Measurements from ENCODE around the gene TYRP1.
"Not testable (repeated sequence)": the region's sequence is repeated elsewhere in the genome, so short reads cannot be mapped to it uniquely, and the experiment has no call there.

TYRP1 gene

DNA sequence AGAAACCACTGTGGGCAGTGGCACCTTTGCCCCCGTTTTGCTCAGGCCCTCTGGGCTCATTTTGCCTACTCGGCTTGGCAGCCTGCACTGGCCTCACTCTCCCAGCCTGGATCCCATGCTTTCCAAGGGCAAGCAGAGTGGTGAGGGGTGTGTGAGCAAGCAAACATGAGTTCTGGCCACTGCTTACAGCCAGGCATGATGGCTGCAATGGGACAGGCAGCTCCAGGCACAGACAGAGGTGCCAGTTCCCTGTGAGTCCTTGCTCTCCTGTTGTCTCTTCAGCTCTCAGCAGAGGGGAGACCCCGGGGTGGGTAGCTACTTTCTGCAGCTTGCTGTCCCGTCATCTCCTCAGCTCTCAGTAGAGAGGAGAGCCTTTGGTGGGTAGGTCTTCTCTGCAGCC, 35.2 kb upstream of the TYRP1 start:
- no peak overlapping the region for H3K4me3 ChIP-seq
- DNase-seq (ENCODE audit: low spot score): no peak
- TF ChIP-seq, protein P1, sequence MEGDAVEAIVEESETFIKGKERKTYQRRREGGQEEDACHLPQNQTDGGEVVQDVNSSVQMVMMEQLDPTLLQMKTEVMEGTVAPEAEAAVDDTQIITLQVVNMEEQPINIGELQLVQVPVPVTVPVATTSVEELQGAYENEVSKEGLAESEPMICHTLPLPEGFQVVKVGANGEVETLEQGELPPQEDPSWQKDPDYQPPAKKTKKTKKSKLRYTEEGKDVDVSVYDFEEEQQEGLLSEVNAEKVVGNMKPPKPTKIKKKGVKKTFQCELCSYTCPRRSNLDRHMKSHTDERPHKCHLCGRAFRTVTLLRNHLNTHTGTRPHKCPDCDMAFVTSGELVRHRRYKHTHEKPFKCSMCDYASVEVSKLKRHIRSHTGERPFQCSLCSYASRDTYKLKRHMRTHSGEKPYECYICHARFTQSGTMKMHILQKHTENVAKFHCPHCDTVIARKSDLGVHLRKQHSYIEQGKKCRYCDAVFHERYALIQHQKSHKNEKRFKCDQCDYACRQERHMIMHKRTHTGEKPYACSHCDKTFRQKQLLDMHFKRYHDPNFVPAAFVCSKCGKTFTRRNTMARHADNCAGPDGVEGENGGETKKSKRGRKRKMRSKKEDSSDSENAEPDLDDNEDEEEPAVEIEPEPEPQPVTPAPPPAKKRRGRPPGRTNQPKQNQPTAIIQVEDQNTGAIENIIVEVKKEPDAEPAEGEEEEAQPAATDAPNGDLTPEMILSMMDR (IDR thresholded peaks at IDR 0.05): no peak

DNA sequence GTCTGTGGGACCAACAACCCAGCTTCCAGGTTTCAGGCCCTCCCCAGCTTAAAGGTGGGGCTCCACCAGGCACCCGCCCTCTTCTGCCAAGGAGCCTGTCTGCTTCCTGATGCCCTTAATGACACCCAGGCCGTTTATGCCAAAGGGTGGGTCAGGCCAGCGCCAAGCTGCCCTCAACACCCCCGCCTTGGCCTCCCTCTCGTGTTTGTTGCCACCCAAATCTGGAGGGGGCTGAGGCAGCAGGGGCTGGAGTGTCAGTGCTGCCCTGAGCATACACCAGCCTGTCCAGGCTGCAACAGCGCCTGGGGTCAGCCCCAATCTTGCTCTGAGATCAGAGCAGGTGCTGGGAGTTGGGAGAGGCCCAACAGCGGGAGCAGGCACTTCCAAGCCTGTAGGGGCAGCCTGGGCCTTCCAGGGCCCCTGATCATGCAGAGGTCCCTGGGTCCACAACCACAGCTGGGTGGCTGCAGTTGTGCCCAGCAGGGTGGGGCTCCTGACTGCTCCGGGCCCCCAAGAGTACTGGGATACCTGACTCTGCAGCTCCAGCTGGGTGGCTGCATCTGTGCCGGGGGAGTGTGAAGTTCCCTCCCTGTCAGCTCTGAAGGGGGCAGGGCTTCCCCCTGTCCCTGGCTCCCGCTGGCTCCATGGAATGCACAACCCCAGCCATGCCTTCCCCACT, 34.5 kb upstream of the TYRP1 start:
- DNase-seq (ENCODE audit: low spot score): no peak
- TF ChIP-seq, protein P1 (IDR thresholded peaks at IDR 0.05): no peak
- Histone ChIP-seq H3K4me3 (no peak overlapping the region), H3K27ac (no peak overlapping the region)

More for the DNA sequence above, 35.2 kb upstream of the TYRP1 start:
- no peak overlapping the region for H3K27ac ChIP-seq

DNA sequence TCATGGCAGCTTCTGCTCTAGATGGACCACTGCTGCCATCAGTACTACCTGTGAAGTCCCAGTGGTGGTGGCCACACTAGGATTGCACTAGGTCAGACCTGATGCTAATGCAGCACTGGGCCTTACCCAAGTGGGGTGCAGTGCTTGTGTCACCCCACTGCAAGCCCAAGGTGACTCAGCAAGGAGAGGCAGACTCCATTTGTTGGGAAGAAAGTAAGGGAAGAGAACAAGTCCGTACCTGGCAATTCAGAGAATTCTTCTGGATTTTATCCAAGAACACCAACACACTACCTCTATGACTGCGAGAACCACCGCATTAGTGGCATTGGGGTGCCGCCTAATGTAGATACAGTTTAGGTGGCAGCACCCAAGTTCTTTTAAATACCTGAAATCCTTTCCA, 34.0 kb upstream of the TYRP1 start:
- Histone ChIP-seq H3K27ac (no peak overlapping the region), H3K4me3 (no peak overlapping the region)
- no peak for DNase-seq (ENCODE audit: low spot score)
- TF ChIP-seq, protein P1 (IDR thresholded peaks at IDR 0.05): no peak

DNA sequence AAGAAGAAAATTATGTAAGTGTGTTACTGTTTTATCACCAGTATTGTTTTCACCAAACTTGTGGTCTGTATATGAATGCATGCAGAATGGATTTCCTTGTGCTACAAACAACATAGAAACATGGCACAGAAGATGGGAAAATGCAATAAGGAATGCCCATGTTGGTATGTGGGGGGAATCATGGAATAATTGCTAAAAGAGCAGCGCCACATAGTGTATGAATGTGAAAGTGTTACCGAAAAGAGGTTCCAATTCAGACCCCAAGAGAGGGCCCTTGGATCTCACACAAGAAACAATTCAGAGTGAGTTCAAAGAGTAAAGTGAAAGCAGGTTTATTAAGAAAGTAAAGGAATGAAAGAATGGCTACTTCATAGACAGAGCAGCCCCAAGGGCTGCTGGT, 26.4 kb upstream of the TYRP1 start:
- TF ChIP-seq, protein P1 (IDR thresholded peaks at IDR 0.05): no peak
- H3K4me3 ChIP-seq: no peak overlapping the region
- DNase-seq (ENCODE audit: low spot score): no peak

DNA sequence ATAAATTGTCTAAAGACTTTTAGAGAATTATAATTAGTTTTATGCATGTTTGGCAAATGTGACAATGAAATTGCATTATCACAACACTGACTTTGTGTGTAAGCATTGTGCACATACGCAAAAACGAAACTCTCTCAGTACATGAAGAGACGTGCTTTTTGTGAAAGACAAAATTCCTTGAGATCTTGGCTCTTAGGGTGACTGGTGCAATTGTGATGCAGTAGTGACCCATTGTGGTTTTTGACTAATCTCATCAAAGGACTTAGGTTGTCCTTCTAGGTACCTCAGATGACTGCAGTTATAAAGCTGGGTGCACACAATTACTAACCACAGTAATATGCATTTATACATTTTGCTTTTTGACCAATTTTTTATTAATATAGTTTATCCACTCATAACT, 25.3 kb upstream of the TYRP1 start:
- TF ChIP-seq, protein P1 (IDR thresholded peaks at IDR 0.05): no peak
- H3K27ac ChIP-seq: no peak overlapping the region
- DNase-seq (ENCODE audit: low spot score): no peak
- no peak overlapping the region for H3K4me3 ChIP-seq

More for the DNA sequence above, 26.4 kb upstream of the TYRP1 start:
- H3K27ac ChIP-seq: no peak overlapping the region

DNA sequence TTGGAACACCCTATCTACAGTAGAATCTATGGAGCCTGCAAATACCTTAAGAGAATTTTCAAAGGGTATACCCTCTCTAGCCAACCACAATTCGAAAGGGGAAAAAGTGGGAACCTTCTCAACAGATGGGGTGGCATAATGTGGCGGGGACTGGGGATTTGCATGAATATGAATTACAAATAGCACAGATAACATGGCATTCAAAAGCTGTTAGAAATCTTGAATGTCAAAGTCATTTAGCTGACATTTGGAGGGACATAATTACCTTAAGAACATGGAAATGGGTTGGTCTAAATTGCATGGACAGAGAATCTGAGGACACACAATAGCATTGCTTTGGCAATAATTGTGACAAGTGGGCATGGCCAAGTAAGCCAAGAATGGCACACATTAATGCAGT, 23.2 kb upstream of the TYRP1 start:
- Histone ChIP-seq H3K4me3 (no peak overlapping the region), H3K27ac (no peak overlapping the region)
- TF ChIP-seq, protein P1 (IDR thresholded peaks at IDR 0.05): no peak
- no peak for DNase-seq (ENCODE audit: low spot score)

DNA sequence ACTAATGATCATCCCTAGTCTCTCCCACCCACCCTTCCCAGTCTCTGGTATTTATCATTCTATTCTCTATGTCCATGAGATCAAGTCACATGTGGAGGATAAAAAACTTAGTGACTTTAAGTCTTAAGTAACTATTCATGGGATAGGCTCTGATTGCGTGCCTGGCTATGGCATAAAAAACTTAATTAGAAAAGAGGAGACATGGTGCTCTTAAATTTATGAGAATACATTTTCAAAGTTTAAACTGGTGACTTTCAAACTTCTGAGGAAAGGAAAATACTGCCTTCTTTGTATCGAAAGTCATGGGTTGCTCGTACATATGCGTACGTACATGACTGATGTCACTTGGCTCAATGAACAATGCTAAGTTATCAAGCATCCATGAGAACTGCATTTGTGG, 18.2 kb upstream of the TYRP1 start:
- H3K4me3 ChIP-seq: no peak overlapping the region
- H3K27ac ChIP-seq: no peak overlapping the region
- DNase-seq (ENCODE audit: low spot score): no peak
- TF ChIP-seq, protein P1 (IDR thresholded peaks at IDR 0.05): no peak

DNA sequence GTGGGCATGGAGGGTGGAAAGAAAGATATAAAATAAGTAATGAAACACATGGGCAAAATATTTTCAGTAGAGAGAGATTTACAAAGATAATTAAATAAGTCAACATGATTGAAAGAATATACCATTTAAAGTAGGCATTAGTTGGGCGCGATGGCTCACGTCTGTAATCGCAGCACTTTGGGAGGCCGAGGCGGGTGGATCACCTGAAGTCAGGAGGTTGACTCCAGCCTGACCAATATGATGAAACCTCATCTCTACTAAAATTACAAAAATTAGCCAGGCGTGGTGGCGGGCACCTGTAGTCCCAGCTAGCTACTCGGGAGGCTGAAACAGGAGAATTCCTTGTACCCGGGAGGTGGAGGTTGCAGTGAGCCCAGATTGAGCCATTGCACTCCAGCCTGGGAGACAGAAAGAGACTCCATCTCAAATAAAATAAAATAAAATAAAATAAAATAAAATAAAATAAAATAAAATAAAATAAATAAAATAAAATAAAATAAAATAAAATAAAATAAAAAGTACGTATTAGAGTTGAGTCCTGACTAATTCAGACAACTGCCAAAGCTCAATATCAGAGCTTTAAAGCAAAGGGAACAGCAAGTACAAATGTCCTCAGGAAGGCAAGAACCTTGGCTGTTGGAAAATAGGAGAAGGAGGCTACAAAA, 15.6 kb upstream of the TYRP1 start:
- not testable (repeated sequence) for DNase-seq (ENCODE audit: low spot score)

More for the DNA sequence above, 15.6 kb upstream of the TYRP1 start:
- not testable (repeated sequence) for H3K27ac ChIP-seq, H3K4me3 ChIP-seq
